VCaP (cell line): ENCODE measurements around the gene TPRG1.

Experiments used
- H3K27ac ChIP-seq: fragments of 450-650 bp; 2 replicates; pipeline ENCODE4 v1.5.1; 2017
- CTCF ChIP-seq: fragments of 450-650 bp; conservative IDR thresholded peaks from 2 replicates; pipeline ENCODE4 v1.5.1; 2017; ENCODE audit warnings: mild to moderate bottlenecking, moderate library complexity

Gene TPRG1

GRCh38 chr3:189229196-189229828 lies 57.5 kb downstream of the TPRG1 start:
- no peak for TF ChIP-seq CTCF
- H3K27ac ChIP-seq: no peak overlapping the region

GRCh38 chr3:189232790-189233189 lies 61.0 kb downstream of the TPRG1 start:
- H3K27ac ChIP-seq: no peak overlapping the region
- TF ChIP-seq CTCF: no peak

GRCh38 chr3:189233225-189233858 lies 61.6 kb downstream of the TPRG1 start:
- TF ChIP-seq CTCF: peak; percentile 87
- no peak overlapping the region for H3K27ac ChIP-seq

- H3K27ac ChIP-seq: no peak overlapping the region
- TF ChIP-seq CTCF: no peak
These were observed 63.4 kb downstream of the TPRG1 start for GRCh38 chr3:189235214-189235613.

- H3K27ac ChIP-seq: no peak overlapping the region
- TF ChIP-seq CTCF: no peak
These were observed 64.6 kb downstream of the TPRG1 start for GRCh38 chr3:189236352-189236751.

GRCh38 chr3:189237526-189237925 lies 65.8 kb downstream of the TPRG1 start:
- TF ChIP-seq CTCF: no peak
- no peak overlapping the region for H3K27ac ChIP-seq

GRCh38 chr3:189238071-189238470 lies 66.3 kb downstream of the TPRG1 start:
- TF ChIP-seq CTCF: no peak
- no peak overlapping the region for H3K27ac ChIP-seq
